HG03039 (cell line): ENCODE results near the gene EDRF1.

Experiments used
- ATAC-seq: cut with Tn5 transposase; IDR thresholded peaks from one replicate; pipeline ENCODE4 v1.9.1; 2021; ENCODE audit warnings: mild to moderate bottlenecking, moderate library complexity; ENCODE audit not compliant: unreplicated experiment

EDRF1 gene

GRCh38 chr10:125783957-125784356 is 64.4 kb downstream of the EDRF1 start:
- ATAC-seq, result peak; percentile 48

- ATAC-seq, result no peak
These were observed 66.3 kb downstream of the EDRF1 start for GRCh38 chr10:125785791-125786190.

GRCh38 chr10:125788156-125789034 is 68.9 kb downstream of the EDRF1 start:
- no peak for ATAC-seq

GRCh38 chr10:125792342-125793300 is 73.1 kb downstream of the EDRF1 start:
- ATAC-seq, result no peak

GRCh38 chr10:125795128-125795527 is 75.6 kb downstream of the EDRF1 start:
- ATAC-seq, result no peak

GRCh38 chr10:125795637-125796190 is 76.2 kb downstream of the EDRF1 start:
- no peak for ATAC-seq

GRCh38 chr10:125797424-125797823 is 77.9 kb downstream of the EDRF1 start:
- no peak for ATAC-seq

GRCh38 chr10:125797994-125798662 is 78.6 kb downstream of the EDRF1 start:
- ATAC-seq, result no peak

GRCh38 chr10:125799451-125800182 is 80.1 kb downstream of the EDRF1 start:
- no peak for ATAC-seq

GRCh38 chr10:125801574-125801973 is 82.1 kb downstream of the EDRF1 start:
- no peak for ATAC-seq

- no peak for ATAC-seq
These were observed 82.6 kb downstream of the EDRF1 start for GRCh38 chr10:125802131-125802530.

- no peak for ATAC-seq
These were observed 83.2 kb downstream of the EDRF1 start for GRCh38 chr10:125802739-125803138.

GRCh38 chr10:125808047-125808446 is 88.5 kb downstream of the EDRF1 start:
- no peak for ATAC-seq

GRCh38 chr10:125811251-125811650 is 91.7 kb downstream of the EDRF1 start:
- ATAC-seq, result no peak

GRCh38 chr10:125812128-125812750 is 92.7 kb downstream of the EDRF1 start:
- no peak for ATAC-seq
